H1 (cell line): ENCODE data around the gene FBH1. TPM values are rescaled to one million over a fixed set of nuclear protein-coding genes. Genes with fewer than 3 reads are reported as not detected.
A peak's percentile ranks its signal among the peaks of the same experiment; 100 is the strongest.

Source experiments
- BCL11A ChIP-seq, 2 experiments: IDR thresholded peaks; one replicate each; pipeline ENCODE4 v1.6.1; 2011; ENCODE audit warnings: low read depth in 2 of 2, low read length in 2 of 2, mild to moderate bottlenecking in 2 of 2
- BRCA1 ChIP-seq: IDR thresholded peaks from 2 replicates; pipeline ENCODE4 v1.6.1; 2012; ENCODE audit warnings: low read depth, low read length, improper control_type of control experiment
- CBX5 ChIP-seq: fragments of 300-800, 300-1000 bp; sonication (generic); IDR thresholded peaks from 2 replicates; pipeline ENCODE4 v1.7.1; 2016; ENCODE audit warnings: antibody characterized with exemption, low read length, low read depth
- CEBPB ChIP-seq: IDR thresholded peaks from 2 replicates; pipeline ENCODE4 v1.6.1; 2012; ENCODE audit warnings: low read depth, low read length
- CREB1 ChIP-seq: IDR thresholded peaks from 2 replicates; pipeline ENCODE4 v1.6.1; 2012; ENCODE audit warnings: inconsistent platforms
- EGR1 ChIP-seq: IDR thresholded peaks from 2 replicates; pipeline ENCODE4 v1.6.1; 2011; ENCODE audit warnings: low read depth, low read length, borderline replicate concordance
- GABPA ChIP-seq: IDR thresholded peaks from 2 replicates; pipeline ENCODE4 v1.6.1; 2011; ENCODE audit warnings: mild to moderate bottlenecking, low read length, moderate library complexity, borderline replicate concordance; ENCODE audit not compliant: insufficient read depth
- HDAC6 ChIP-seq: IDR thresholded peaks from one replicate; pipeline ENCODE4 v1.7.1; 2012; ENCODE audit warnings: low read depth, mild to moderate bottlenecking, inconsistent platforms, low read length, moderate library complexity
- JUND ChIP-seq: IDR thresholded peaks from 2 replicates; pipeline ENCODE4 v1.6.1; 2011; ENCODE audit warnings: mild to moderate bottlenecking, improper control_type of control experiment, low read length
- KDM1A ChIP-seq: fragments of 200-600, 300-600 bp; sonication (generic); IDR thresholded peaks from 2 replicates; pipeline ENCODE4 v1.7.1; 2016; ENCODE audit warnings: mild to moderate bottlenecking, low read length, borderline replicate concordance
- KDM4A ChIP-seq: IDR thresholded peaks from one replicate; pipeline ENCODE4 v1.7.1; 2012; ENCODE audit warnings: low read depth, mild to moderate bottlenecking, moderate library complexity, low read length, inconsistent platforms; ENCODE audit not compliant: severe bottlenecking
- KDM5A ChIP-seq: fragments of 200-600 bp; IDR thresholded peaks from 2 replicates; pipeline ENCODE4 v1.7.1; 2012; ENCODE audit warnings: mild to moderate bottlenecking, low read length, inconsistent platforms, mixed read lengths
- PHF8 ChIP-seq: fragments of 200-600 bp; sonication (generic); conservative IDR thresholded peaks from 2 replicates; pipeline ENCODE4 v1.7.1; 2012; ENCODE audit warnings: low read depth, mild to moderate bottlenecking, inconsistent platforms, low read length, moderate library complexity
- POLR2AphosphoS5 ChIP-seq: IDR thresholded peaks from 2 replicates; pipeline ENCODE4 v1.6.1; 2011; ENCODE audit warnings: low read depth, low read length
- POU5F1 ChIP-seq: IDR thresholded peaks from 2 replicates; pipeline ENCODE4 v1.6.1; 2011; ENCODE audit warnings: low read depth, mild to moderate bottlenecking, low read length, moderate library complexity
- RBBP5 ChIP-seq: IDR thresholded peaks from 2 replicates; pipeline ENCODE4 v1.7.1; 2012; ENCODE audit warnings: low read depth, mild to moderate bottlenecking, inconsistent platforms, low read length, moderate library complexity, borderline replicate concordance
- SIN3A ChIP-seq, 2 experiments: IDR thresholded peaks in 1 of 2; conservative IDR thresholded peaks in 1 of 2; 2 replicates each; pipeline ENCODE4 v1.6.1; 2011 to 2012; ENCODE audit warnings: low read length in 2 of 2, improper control_type of control experiment in 1 of 2, low read depth in 1 of 2, mild to moderate bottlenecking in 1 of 2
- SP2 ChIP-seq: IDR thresholded peaks from 2 replicates; pipeline ENCODE4 v1.6.1; 2012; ENCODE audit warnings: mild to moderate bottlenecking, low read length, inconsistent platforms
- SP4 ChIP-seq: IDR thresholded peaks from 2 replicates; pipeline ENCODE4 v1.6.1; 2012; ENCODE audit warnings: low read length, inconsistent platforms
- TCF12 ChIP-seq: IDR thresholded peaks from 2 replicates; pipeline ENCODE4 v1.6.1; 2011; ENCODE audit warnings: low read depth, mild to moderate bottlenecking, low read length
- TEAD4 ChIP-seq: IDR thresholded peaks from 2 replicates; pipeline ENCODE4 v1.6.1; 2012; ENCODE audit warnings: low read depth, low read length, inconsistent platforms, mixed read lengths
- polyA plus RNA-seq, 7 experiments: library from polyadenylated mRNA; depleted of rRNA in 3 of 7; stranded (reverse) in 5 of 7; unstranded in 2 of 7; fragments of >200 nt in 5 of 7; fragments of 200-250 nt in 2 of 7; gene quantifications; 1 replicate in 5 of 7; 2 replicates in 1 of 7; 4 replicates in 1 of 7; pipeline versions ENCODE4 v1.2.1 to v1.2.3, GENCODE V29; 2011 to 2013; ENCODE audit warnings: missing spikeins in 2 of 7, mixed read lengths in 2 of 7
- total RNA-seq: library from RNA; stranded (reverse); fragmentation: NEBNext Ultra II Directional; extraction: Animal tissue kit (Norgen Biotek cat#: 25700); gene quantifications from 2 replicates; pipeline ENCODE4 v1.2.1, GENCODE V29; 2021
- TF ChIP-seq, protein P1 (sequence below): IDR thresholded peaks from 2 replicates; pipeline ENCODE4 v1.6.1; 2012; ENCODE audit warnings: inconsistent platforms
- TF ChIP-seq, protein P2 (sequence below): IDR thresholded peaks from 2 replicates; pipeline ENCODE4 v1.6.1; 2012; ENCODE audit warnings: inconsistent platforms

The FBH1 gene
- total and polyA plus RNA-seq, 2 of the 8 experiments (the other 6 are each of a cell fraction or from before 2014, with no cell fraction given) = 31.1 to 51.8 TPM

DNA sequence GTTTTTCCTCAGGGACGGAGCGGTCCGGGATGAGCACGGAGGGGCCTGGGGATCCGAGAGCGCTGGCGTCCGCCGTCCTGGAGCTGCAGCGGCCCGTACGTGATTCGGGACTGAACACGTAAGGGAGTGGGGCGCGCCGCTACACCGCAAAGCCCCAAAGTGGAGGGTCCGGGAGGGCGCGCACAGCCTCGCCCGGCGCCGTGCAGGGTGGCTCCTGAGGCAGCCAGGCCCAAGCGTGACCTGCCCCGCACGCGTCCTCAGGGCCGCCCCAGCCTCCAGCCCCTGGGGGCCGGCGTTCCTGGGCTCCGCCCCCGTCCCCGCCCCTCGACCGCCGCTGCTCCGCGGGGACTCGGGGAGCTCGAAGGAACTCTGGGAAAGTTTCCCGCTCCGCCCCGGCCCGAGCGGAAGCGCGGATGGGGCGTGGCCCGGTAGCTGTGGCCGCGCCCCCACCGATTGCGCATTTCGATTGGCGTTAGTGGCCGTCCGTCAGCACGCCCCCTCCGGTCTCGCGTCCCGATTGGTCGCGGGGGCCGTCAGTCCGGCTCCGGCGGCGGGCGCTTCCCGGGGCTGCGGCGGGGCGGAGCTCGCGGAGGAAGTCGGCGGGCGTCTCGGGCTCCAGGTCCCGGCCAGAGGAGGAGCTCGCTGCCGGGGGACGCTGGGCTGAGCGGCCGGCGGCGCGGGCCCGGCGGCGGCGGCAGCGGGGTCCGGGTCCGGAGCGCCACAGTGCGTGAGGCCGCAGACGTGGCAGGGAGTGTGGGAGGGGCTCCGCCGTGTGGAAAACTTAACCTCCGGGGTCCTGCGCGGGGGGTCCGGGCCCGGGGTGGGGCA is at the start of gene FBH1, which contains the start of gene ANKRD16 (continued):
- peak; percentile 24 for TF ChIP-seq KDM4A
- TF ChIP-seq, protein P1, sequence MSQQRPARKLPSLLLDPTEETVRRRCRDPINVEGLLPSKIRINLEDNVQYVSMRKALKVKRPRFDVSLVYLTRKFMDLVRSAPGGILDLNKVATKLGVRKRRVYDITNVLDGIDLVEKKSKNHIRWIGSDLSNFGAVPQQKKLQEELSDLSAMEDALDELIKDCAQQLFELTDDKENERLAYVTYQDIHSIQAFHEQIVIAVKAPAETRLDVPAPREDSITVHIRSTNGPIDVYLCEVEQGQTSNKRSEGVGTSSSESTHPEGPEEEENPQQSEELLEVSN = peak; percentile 39; the same call in 1 of the 2 replicates
- no peak for TF ChIP-seq CBX5
- TF ChIP-seq, protein P2, sequence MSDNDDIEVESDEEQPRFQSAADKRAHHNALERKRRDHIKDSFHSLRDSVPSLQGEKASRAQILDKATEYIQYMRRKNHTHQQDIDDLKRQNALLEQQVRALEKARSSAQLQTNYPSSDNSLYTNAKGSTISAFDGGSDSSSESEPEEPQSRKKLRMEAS = peak; percentile 88
- TF ChIP-seq SIN3A (conservative IDR thresholded peaks at IDR 0.05 in 1 of 2, IDR thresholded peaks at IDR 0.05 in 1 of 2; ENCODE audit: low read depth in 1 of 2, low read length in 2 of 2) = 0 out of 4 replicates have a peak, but pooled peaks of 1 of the 2 experiments have one; percentile 49
- TF ChIP-seq TEAD4 = no peak
- TF ChIP-seq GABPA = peak; percentile 89
- peak; percentile 70 for TF ChIP-seq PHF8
- no peak for TF ChIP-seq KDM5A
- 0 out of 2 replicates have a peak, but pooled peaks have one; percentile 59 for TF ChIP-seq TCF12
- no peak for TF ChIP-seq BRCA1
- no peak for TF ChIP-seq HDAC6
- TF ChIP-seq KDM1A = no peak
- no peak for TF ChIP-seq JUND
- TF ChIP-seq SP4 = peak; percentile 98
- TF ChIP-seq SP2 = peak; percentile 98
- TF ChIP-seq POU5F1 = no peak
- TF ChIP-seq BCL11A (IDR thresholded peaks at IDR 0.05; ENCODE audit: low read depth in 2 of 2, low read length in 2 of 2) = no peak
- TF ChIP-seq EGR1 = peak; percentile 38; the same call in 1 of the 2 replicates
- TF ChIP-seq CREB1 = peak; percentile 80
- peak; percentile 72 for TF ChIP-seq POLR2AphosphoS5
- TF ChIP-seq RBBP5 = peak; percentile 39; the same call in 1 of the 2 replicates
- no peak for TF ChIP-seq CEBPB
